ENCODE results near the gene NDST1.

GRCh38 chr5:150503977-150504620 lies 3.8 kb upstream of the NDST1 start:
- peak; percentile 51 to 61 for TF ChIP-seq POLR2AphosphoS5 (IDR thresholded peaks at IDR 0.05)
- no peak for TF ChIP-seq POLR2A (IDR thresholded peaks at IDR 0.05)
- peak in 1 of 6 experiments; percentile 18 for TF ChIP-seq CTCF (IDR thresholded peaks at IDR 0.05)
